HCT116 (cell line): ENCODE data around the gene FAM117A. TPM values are rescaled to one million over a fixed set of nuclear protein-coding genes. Genes with fewer than 3 reads are reported as not detected.

Source experiments
- ATAC-seq: fragments of 200-7000 bp; cut with Tn5 transposase; 2 replicates; pipeline ENCODE4 v1.9.1; 2020; ENCODE audit warnings: mild to moderate bottlenecking, moderate library complexity
- BruUV-seq: library from RNA; stranded (reverse); fragments of 400-500 nt; replicated peaks from 2 replicates; lab custom pipeline; 2021; lab: Mats Ljungman, UMichigan
- CTCF ChIA-PET: fragments of 300-600 bp; sonication (Branson Sonifier 250); formaldehyde crosslinking; loops from one replicate; lab custom pipeline; 2021; ENCODE audit warnings: antibody characterized with exemption; lab: Charles Lee
- POLR2A ChIA-PET: fragments of 300-600, 350-600 bp; sonication (Branson Sonifier 250); formaldehyde crosslinking; loops from one replicate; lab custom pipeline; 2021; ENCODE audit warnings: antibody characterized with exemption; lab: Charles Lee
- RAD21 ChIA-PET, 2 experiments: fragments of 300-600 bp; sonication (Branson Sonifier 250); formaldehyde crosslinking; loops; one replicate each; lab custom pipeline; 2023; ENCODE audit warnings: low total read pairs in 2 of 2; ENCODE audit not compliant: uncharacterized antibody in 2 of 2, unreplicated experiment in 2 of 2, low non-redundant PET in 1 of 2; lab: Charles Lee
- DNase-seq: peaks from one replicate; pipeline ENCODE4 v3.0.0-alpha.2; 2010; ENCODE audit warnings: low read depth, low spot score
- H2AFZ ChIP-seq: fragments of 200-600 bp; shearing (Covaris generic), sonication (generic); 2 replicates; pipeline ENCODE4 v1.6.1; 2017; ENCODE audit warnings: low read depth, mixed run types, mixed read lengths, antibody characterized with exemption, low read length; ENCODE audit not compliant: poor library complexity, severe bottlenecking
- H3K27ac ChIP-seq: 2 replicates; pipeline ENCODE4 v1.5.1; 2012; ENCODE audit warnings: low read depth, low read length
- H3K27me3 ChIP-seq: fragments of 200-600 bp; sonication (generic); 2 replicates; pipeline ENCODE4 v1.6.1; 2016; ENCODE audit warnings: mixed run types, low read length, mixed read lengths; ENCODE audit not compliant: insufficient read depth
- H3K36me3 ChIP-seq, 2 experiments: fragments of 200-500 bp in 1 of 2; fragments of 200-600 bp in 1 of 2; sonication (Bioruptor generic) in 1 of 2; sonication (generic) in 1 of 2; 2 replicates each; pipeline versions ENCODE4 v1.5.1 to v1.6.1; 2014 to 2016; ENCODE audit warnings: low read length in 2 of 2, inconsistent platforms in 1 of 2, mixed read lengths in 1 of 2, mixed run types in 1 of 2; ENCODE audit not compliant: insufficient read depth in 2 of 2, control insufficient read depth in 1 of 2
- H3K4me1 ChIP-seq, 2 experiments: fragments of 200-600 bp in 1 of 2; sonication (generic) in 1 of 2; 2 replicates each; pipeline versions ENCODE4 v1.5.1 to v1.6.1; 2012 to 2017; ENCODE audit warnings: low read length in 2 of 2, inconsistent platforms in 1 of 2, mild to moderate bottlenecking in 1 of 2, mixed read lengths in 1 of 2, mixed run types in 1 of 2, moderate library complexity in 1 of 2; ENCODE audit not compliant: insufficient read depth in 2 of 2, control insufficient read depth in 1 of 2
- H3K4me2 ChIP-seq: fragments of 200-600 bp; sonication (generic); 2 replicates; pipeline ENCODE4 v1.6.1; 2017; ENCODE audit warnings: mixed run types, low read length, mixed read lengths
- H3K4me3 ChIP-seq, 2 experiments: fragments of 200-600 bp in 1 of 2; sonication (generic) in 1 of 2; replicated peaks in 1 of 2; 2 replicates each; pipeline ENCODE4 v1.5.1; 2011 to 2016; ENCODE audit warnings: low read length in 2 of 2, control low read depth in 1 of 2, low read depth in 1 of 2, mild to moderate bottlenecking in 1 of 2, mixed read lengths in 1 of 2, mixed run types in 1 of 2
- H3K79me2 ChIP-seq: fragments of 200-600 bp; sonication (generic); 2 replicates; pipeline ENCODE4 v1.6.1; 2017; ENCODE audit warnings: mild to moderate bottlenecking, mixed run types, low read length, moderate library complexity, mixed read lengths; ENCODE audit not compliant: insufficient read depth
- H3K9ac ChIP-seq: fragments of 200-600 bp; sonication (generic); 2 replicates; pipeline ENCODE4 v1.6.1; 2016; ENCODE audit warnings: low read length, mixed read lengths
- H3K9me2 ChIP-seq: fragments of 200-600 bp; sonication (generic), shearing (Covaris generic); 2 replicates; pipeline ENCODE4 v1.6.1; 2017; ENCODE audit warnings: mixed run types, mild to moderate bottlenecking, moderate library complexity; ENCODE audit not compliant: insufficient read depth
- H3K9me3 ChIP-seq, 2 experiments: fragments of 200-500 bp in 1 of 2; fragments of 200-600 bp in 1 of 2; sonication (Bioruptor generic) in 1 of 2; sonication (generic) in 1 of 2; 2 replicates each; pipeline ENCODE4 v1.6.1; 2014 to 2017; ENCODE audit warnings: low read length in 2 of 2, mixed read lengths in 2 of 2, inconsistent platforms in 1 of 2, low read depth in 1 of 2, mild to moderate bottlenecking in 1 of 2, mixed run types in 1 of 2, moderate library complexity in 1 of 2; ENCODE audit not compliant: control insufficient read depth in 1 of 2, insufficient read depth in 1 of 2
- H4K20me1 ChIP-seq: fragments of 200-600 bp; sonication (generic), shearing (Covaris generic); 2 replicates; pipeline ENCODE4 v1.6.1; 2017; ENCODE audit warnings: mixed run types, mild to moderate bottlenecking, moderate library complexity; ENCODE audit not compliant: insufficient read depth
- CBX3 ChIP-seq: IDR thresholded peaks from 2 replicates; pipeline ENCODE4 v1.6.1; 2012; ENCODE audit warnings: low read depth
- CEBPB ChIP-seq: IDR thresholded peaks from 2 replicates; pipeline ENCODE4 v1.6.1; 2012; ENCODE audit warnings: low read depth
- EGR1 ChIP-seq: IDR thresholded peaks from 2 replicates; pipeline ENCODE4 v1.6.1; 2012; ENCODE audit warnings: low read depth
- ELF1 ChIP-seq: IDR thresholded peaks from 2 replicates; pipeline ENCODE4 v1.6.1; 2012; ENCODE audit warnings: low read depth, borderline replicate concordance
- EZH2 ChIP-seq: fragments of 200-600 bp; sonication (generic); IDR thresholded peaks from 2 replicates; pipeline ENCODE4 v1.6.1; 2017; ENCODE audit warnings: antibody characterized with exemption, mixed run types
- EZH2phosphoT487 ChIP-seq: fragments of 200-600 bp; IDR thresholded peaks from 2 replicates; pipeline ENCODE4 v1.6.1; 2018; ENCODE audit warnings: antibody characterized with exemption, borderline replicate concordance
- FOSL1 ChIP-seq: IDR thresholded peaks from 2 replicates; pipeline ENCODE4 v1.6.1; 2012; ENCODE audit warnings: low read depth
- JUND ChIP-seq: IDR thresholded peaks from 2 replicates; pipeline ENCODE4 v1.6.1; 2012
- POLR2AphosphoS5 ChIP-seq: IDR thresholded peaks from 2 replicates; pipeline ENCODE4 v1.6.1; 2011; ENCODE audit warnings: mild to moderate bottlenecking, low read depth, low read length, moderate library complexity
- RAD21 ChIP-seq: IDR thresholded peaks from 2 replicates; pipeline ENCODE4 v1.6.1; 2012; ENCODE audit warnings: low read depth, mild to moderate bottlenecking
- SP1 ChIP-seq: IDR thresholded peaks from 2 replicates; pipeline ENCODE4 v1.6.1; 2012; ENCODE audit warnings: low read depth
- SRF ChIP-seq: IDR thresholded peaks from 2 replicates; pipeline ENCODE4 v1.6.1; 2012; ENCODE audit warnings: low read depth
- TCF7L2 ChIP-seq: IDR thresholded peaks from 2 replicates; pipeline ENCODE4 v1.7.0; 2011; ENCODE audit warnings: borderline replicate concordance, inconsistent platforms; ENCODE audit not compliant: insufficient read depth, insufficient read length; ENCODE audit errors: extremely low read depth
- YY1 ChIP-seq: IDR thresholded peaks from 2 replicates; pipeline ENCODE4 v1.6.1; 2011; ENCODE audit warnings: low read length, low read depth, moderate library complexity, mild to moderate bottlenecking; ENCODE audit not compliant: insufficient replicate concordance; ENCODE audit errors: extremely low read depth
- ZNF274 ChIP-seq: fragments of 200-500 bp; sonication (Bioruptor generic); IDR thresholded peaks from 2 replicates; pipeline ENCODE4 v1.6.1; 2014; ENCODE audit warnings: mild to moderate bottlenecking, low read depth, low read length, inconsistent platforms
- intact Hi-C: fragments of 100-400 bp; cut with micrococcal nuclease; formaldehyde crosslinking; loops from 2 replicates; pipeline ENCODE4 v1.10.0; 2022
- total RNA-seq: library from RNA; stranded (reverse); gene quantifications from one replicate; pipeline ENCODE4 v1.2.1, GENCODE V29; 2021; ENCODE audit not compliant: unreplicated experiment
- TF ChIP-seq, protein P1 (sequence below): IDR thresholded peaks from 2 replicates; pipeline ENCODE4 v1.6.1; 2012
- TF ChIP-seq, protein P2 (sequence below): IDR thresholded peaks from 2 replicates; pipeline ENCODE4 v1.6.1; 2012
- TF ChIP-seq, protein P3 (sequence below), 3 experiments: fragments of 200-600 bp in 1 of 3; sonication (generic) in 1 of 3; IDR thresholded peaks in 2 of 3; conservative IDR thresholded peaks in 1 of 3; 2 replicates each; pipeline ENCODE4 v1.5.1; 2012 to 2017; ENCODE audit warnings: low read depth in 2 of 3, low read length in 2 of 3, antibody characterized with exemption in 1 of 3, borderline replicate concordance in 1 of 3, control low read depth in 1 of 3, mild to moderate bottlenecking in 1 of 3, mixed read lengths in 1 of 3, mixed run types in 1 of 3, moderate library complexity in 1 of 3; ENCODE audit not compliant: insufficient read depth in 1 of 3
- TF ChIP-seq, protein P4 (sequence below): IDR thresholded peaks from 2 replicates; pipeline ENCODE4 v1.6.1; 2011; ENCODE audit warnings: mild to moderate bottlenecking, low read length, moderate library complexity; ENCODE audit not compliant: insufficient replicate concordance; ENCODE audit errors: extremely low read depth
- TF ChIP-seq, protein P5 (sequence below): IDR thresholded peaks from 2 replicates; pipeline ENCODE4 v1.6.1; 2012; ENCODE audit warnings: low read depth

Gene FAM117A
- total RNA-seq, 1 experiment from 2014 or later: 12.8 TPM

DNA sequence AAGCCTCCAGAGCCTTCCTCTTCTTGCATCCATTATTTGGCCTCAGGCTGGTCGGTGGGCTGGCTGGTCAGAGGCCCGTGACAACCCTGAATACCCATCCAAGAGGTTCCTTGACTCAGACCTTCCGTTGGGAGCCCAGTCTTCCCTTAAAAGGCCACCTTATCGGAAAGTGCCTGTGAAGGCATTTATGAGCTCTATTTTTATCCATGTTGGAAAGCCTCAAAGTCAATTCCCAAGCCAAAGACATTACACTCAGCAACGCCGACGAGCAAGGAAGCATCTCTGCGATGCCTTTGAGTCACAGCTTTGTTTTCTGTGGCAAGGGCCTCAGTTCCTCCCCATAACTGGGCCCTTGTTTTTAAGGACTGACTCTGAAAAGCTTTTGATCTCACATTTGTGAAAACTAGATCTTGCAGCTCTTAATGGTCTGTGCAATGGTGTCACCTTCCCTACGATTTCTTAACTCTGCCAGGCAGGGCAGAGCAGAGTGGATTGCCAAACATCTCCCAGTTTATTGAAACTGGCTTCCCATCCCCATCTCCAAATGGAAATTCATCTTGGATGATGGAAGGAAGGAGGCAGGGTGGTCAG is 72.8 kb downstream of the FAM117A start:
- intact Hi-C loops: no loop called here
- POLR2A ChIA-PET: no interaction called here
- CTCF ChIA-PET: interaction anchor here (1.4 to 9.3 kb wide), 2 partner anchors 121 to 124 kb away, joined by 6 to 92 read pairs; no protein-coding TSS in a partner anchor
- Histone ChIP-seq H3K36me3 (no peaks in the 10 kb centered on the region), H3K9me2 (no peaks in the 10 kb centered on the region), H3K9me3 (no peaks in the 10 kb centered on the region), H3K9ac (no peak overlapping the region), H3K79me2 (no peaks in the 10 kb centered on the region), H3K4me3 (no peak overlapping the region), H3K27me3 (no peaks in the 10 kb centered on the region), H3K4me2 (no peak overlapping the region), H3K27ac (no peak overlapping the region), H3K4me1 (no peaks in the 10 kb centered on the region), H2AFZ (no peak overlapping the region), H4K20me1 (no peaks in the 10 kb centered on the region)
- ATAC-seq: no peak
- RAD21 ChIA-PET: no interaction called here
- no TSS peak for BruUV-seq
- no peak for DNase-seq
- TF ChIP-seq EZH2phosphoT487 (no peak), FOSL1 (no peak), CBX3 (no peak), RAD21 (no peak), ELF1 (no peak), SRF (no peak), POLR2AphosphoS5 (no peak), JUND (no peak), SP1 (no peak), CEBPB (no peak), YY1 (no peak), ZNF274 (no peak), TCF7L2 (no peak), EGR1 (no peak), EZH2 (no peak)
- TF ChIP-seq, protein P1, sequence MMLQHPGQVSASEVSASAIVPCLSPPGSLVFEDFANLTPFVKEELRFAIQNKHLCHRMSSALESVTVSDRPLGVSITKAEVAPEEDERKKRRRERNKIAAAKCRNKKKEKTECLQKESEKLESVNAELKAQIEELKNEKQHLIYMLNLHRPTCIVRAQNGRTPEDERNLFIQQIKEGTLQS: no peak
- TF ChIP-seq, protein P2, sequence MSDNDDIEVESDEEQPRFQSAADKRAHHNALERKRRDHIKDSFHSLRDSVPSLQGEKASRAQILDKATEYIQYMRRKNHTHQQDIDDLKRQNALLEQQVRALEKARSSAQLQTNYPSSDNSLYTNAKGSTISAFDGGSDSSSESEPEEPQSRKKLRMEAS: no peak
- TF ChIP-seq, protein P3, sequence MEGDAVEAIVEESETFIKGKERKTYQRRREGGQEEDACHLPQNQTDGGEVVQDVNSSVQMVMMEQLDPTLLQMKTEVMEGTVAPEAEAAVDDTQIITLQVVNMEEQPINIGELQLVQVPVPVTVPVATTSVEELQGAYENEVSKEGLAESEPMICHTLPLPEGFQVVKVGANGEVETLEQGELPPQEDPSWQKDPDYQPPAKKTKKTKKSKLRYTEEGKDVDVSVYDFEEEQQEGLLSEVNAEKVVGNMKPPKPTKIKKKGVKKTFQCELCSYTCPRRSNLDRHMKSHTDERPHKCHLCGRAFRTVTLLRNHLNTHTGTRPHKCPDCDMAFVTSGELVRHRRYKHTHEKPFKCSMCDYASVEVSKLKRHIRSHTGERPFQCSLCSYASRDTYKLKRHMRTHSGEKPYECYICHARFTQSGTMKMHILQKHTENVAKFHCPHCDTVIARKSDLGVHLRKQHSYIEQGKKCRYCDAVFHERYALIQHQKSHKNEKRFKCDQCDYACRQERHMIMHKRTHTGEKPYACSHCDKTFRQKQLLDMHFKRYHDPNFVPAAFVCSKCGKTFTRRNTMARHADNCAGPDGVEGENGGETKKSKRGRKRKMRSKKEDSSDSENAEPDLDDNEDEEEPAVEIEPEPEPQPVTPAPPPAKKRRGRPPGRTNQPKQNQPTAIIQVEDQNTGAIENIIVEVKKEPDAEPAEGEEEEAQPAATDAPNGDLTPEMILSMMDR (IDR thresholded peaks at IDR 0.05 in 2 of 3, conservative IDR thresholded peaks at IDR 0.05 in 1 of 3; ENCODE audit: borderline replicate concordance in 1 of 3, insufficient read depth in 1 of 3, low read depth in 2 of 3, low read length in 2 of 3): no peak
- TF ChIP-seq, protein P4, sequence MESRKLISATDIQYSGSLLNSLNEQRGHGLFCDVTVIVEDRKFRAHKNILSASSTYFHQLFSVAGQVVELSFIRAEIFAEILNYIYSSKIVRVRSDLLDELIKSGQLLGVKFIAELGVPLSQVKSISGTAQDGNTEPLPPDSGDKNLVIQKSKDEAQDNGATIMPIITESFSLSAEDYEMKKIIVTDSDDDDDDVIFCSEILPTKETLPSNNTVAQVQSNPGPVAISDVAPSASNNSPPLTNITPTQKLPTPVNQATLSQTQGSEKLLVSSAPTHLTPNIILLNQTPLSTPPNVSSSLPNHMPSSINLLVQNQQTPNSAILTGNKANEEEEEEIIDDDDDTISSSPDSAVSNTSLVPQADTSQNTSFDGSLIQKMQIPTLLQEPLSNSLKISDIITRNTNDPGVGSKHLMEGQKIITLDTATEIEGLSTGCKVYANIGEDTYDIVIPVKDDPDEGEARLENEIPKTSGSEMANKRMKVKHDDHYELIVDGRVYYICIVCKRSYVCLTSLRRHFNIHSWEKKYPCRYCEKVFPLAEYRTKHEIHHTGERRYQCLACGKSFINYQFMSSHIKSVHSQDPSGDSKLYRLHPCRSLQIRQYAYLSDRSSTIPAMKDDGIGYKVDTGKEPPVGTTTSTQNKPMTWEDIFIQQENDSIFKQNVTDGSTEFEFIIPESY: no peak
- TF ChIP-seq, protein P5, sequence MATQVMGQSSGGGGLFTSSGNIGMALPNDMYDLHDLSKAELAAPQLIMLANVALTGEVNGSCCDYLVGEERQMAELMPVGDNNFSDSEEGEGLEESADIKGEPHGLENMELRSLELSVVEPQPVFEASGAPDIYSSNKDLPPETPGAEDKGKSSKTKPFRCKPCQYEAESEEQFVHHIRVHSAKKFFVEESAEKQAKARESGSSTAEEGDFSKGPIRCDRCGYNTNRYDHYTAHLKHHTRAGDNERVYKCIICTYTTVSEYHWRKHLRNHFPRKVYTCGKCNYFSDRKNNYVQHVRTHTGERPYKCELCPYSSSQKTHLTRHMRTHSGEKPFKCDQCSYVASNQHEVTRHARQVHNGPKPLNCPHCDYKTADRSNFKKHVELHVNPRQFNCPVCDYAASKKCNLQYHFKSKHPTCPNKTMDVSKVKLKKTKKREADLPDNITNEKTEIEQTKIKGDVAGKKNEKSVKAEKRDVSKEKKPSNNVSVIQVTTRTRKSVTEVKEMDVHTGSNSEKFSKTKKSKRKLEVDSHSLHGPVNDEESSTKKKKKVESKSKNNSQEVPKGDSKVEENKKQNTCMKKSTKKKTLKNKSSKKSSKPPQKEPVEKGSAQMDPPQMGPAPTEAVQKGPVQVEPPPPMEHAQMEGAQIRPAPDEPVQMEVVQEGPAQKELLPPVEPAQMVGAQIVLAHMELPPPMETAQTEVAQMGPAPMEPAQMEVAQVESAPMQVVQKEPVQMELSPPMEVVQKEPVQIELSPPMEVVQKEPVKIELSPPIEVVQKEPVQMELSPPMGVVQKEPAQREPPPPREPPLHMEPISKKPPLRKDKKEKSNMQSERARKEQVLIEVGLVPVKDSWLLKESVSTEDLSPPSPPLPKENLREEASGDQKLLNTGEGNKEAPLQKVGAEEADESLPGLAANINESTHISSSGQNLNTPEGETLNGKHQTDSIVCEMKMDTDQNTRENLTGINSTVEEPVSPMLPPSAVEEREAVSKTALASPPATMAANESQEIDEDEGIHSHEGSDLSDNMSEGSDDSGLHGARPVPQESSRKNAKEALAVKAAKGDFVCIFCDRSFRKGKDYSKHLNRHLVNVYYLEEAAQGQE: no peak
